OCI-LY7 (cell line): ENCODE data around the gene ANAPC10. TPM values are rescaled to one million over a fixed set of nuclear protein-coding genes. Genes with fewer than 3 reads are reported as not detected.

Experiments
- BruUV-seq: library from RNA; stranded (reverse); fragments of 400-500 nt; replicated peaks from 2 replicates; lab custom pipeline; 2021; lab: Mats Ljungman, UMichigan
- CTCF ChIA-PET: fragments of 300-600 bp; sonication (Branson Sonifier 250); formaldehyde crosslinking; loops from one replicate; lab custom pipeline; 2022; ENCODE audit warnings: antibody characterized with exemption; ENCODE audit not compliant: unreplicated experiment; lab: Charles Lee
- POLR2A ChIA-PET: fragments of 300-600 bp; sonication (Branson Sonifier 250); formaldehyde crosslinking; loops from one replicate; lab custom pipeline; 2022; ENCODE audit warnings: antibody characterized with exemption; lab: Charles Lee
- DNase-seq: peaks from one replicate; pipeline ENCODE4 v3.0.0-alpha.2; 2015; ENCODE audit warnings: low spot score
- H2AFZ ChIP-seq: fragments of 200-600 bp; sonication (generic), shearing (Covaris generic); 2 replicates; pipeline ENCODE4 v1.6.1; 2014; ENCODE audit warnings: mild to moderate bottlenecking, antibody characterized with exemption, low read length, moderate library complexity
- H3K27ac ChIP-seq: fragments of 200-600 bp; sonication (generic); 2 replicates; pipeline ENCODE4 v1.5.1; 2014; ENCODE audit warnings: mixed run types, low read depth, mild to moderate bottlenecking, moderate library complexity, low read length, inconsistent platforms; ENCODE audit not compliant: poor library complexity, severe bottlenecking
- H3K36me3 ChIP-seq: fragments of 200-600 bp; sonication (generic); 2 replicates; pipeline ENCODE4 v1.6.1; 2014; ENCODE audit warnings: mild to moderate bottlenecking, antibody characterized with exemption, low read length, moderate library complexity, mixed read lengths; ENCODE audit not compliant: insufficient read depth
- H3K4me1 ChIP-seq: fragments of 200-600 bp; sonication (generic); 2 replicates; pipeline ENCODE4 v1.5.1; 2014; ENCODE audit warnings: mild to moderate bottlenecking, low read length; ENCODE audit not compliant: insufficient read depth, poor library complexity, severe bottlenecking
- H3K4me2 ChIP-seq: fragments of 200-600 bp; sonication (generic); 2 replicates; pipeline ENCODE4 v1.6.1; 2014; ENCODE audit warnings: mild to moderate bottlenecking, low read length
- H3K4me3 ChIP-seq: fragments of 200-600 bp; sonication (generic); 2 replicates; pipeline ENCODE4 v1.5.1; 2014; ENCODE audit warnings: mild to moderate bottlenecking, low read depth, low read length; ENCODE audit not compliant: poor library complexity, severe bottlenecking
- H3K79me2 ChIP-seq: fragments of 200-600 bp; sonication (generic); 2 replicates; pipeline ENCODE4 v1.6.1; 2016; ENCODE audit warnings: low read depth, mild to moderate bottlenecking, low read length, moderate library complexity, mixed read lengths; ENCODE audit not compliant: insufficient read depth
- H3K9me2 ChIP-seq: fragments of 200-600 bp; sonication (generic); 2 replicates; pipeline ENCODE4 v1.6.1; 2016; ENCODE audit warnings: mild to moderate bottlenecking, low read length, mixed read lengths; ENCODE audit not compliant: insufficient read depth
- H3K9me3 ChIP-seq: fragments of 200-600 bp; sonication (generic); 2 replicates; pipeline ENCODE4 v1.6.1; 2014; ENCODE audit warnings: mild to moderate bottlenecking, mixed run types, low read length, mixed read lengths
- H4K20me1 ChIP-seq: fragments of 200-600 bp; sonication (generic); 2 replicates; pipeline ENCODE4 v1.6.1; 2014; ENCODE audit warnings: mild to moderate bottlenecking, antibody characterized with exemption, low read length, moderate library complexity, mixed read lengths; ENCODE audit not compliant: insufficient read depth
- EZH2phosphoT487 ChIP-seq: fragments of 200-600 bp; sonication (generic); IDR thresholded peaks from 2 replicates; pipeline ENCODE4 v1.6.1; 2018; ENCODE audit warnings: low read depth, borderline replicate concordance, mild to moderate bottlenecking, mixed run types, antibody characterized with exemption, low read length, moderate library complexity, mixed read lengths
- intact Hi-C: fragments of 100-400 bp; cut with micrococcal nuclease; formaldehyde crosslinking; loops from one replicate; pipeline ENCODE4 v1.10.0; 2022; ENCODE audit not compliant: unreplicated experiment
- total RNA-seq, 2 experiments: library from RNA; depleted of rRNA in 1 of 2; stranded (reverse); fragments of >200 nt in 1 of 2; shearing (Covaris generic) in 1 of 2; gene quantifications; 2 replicates each; pipeline ENCODE4 v1.2.3, GENCODE V29; 2014 to 2022
- TF ChIP-seq, protein P1 (sequence below): fragments of 200-600 bp; sonication (generic); conservative IDR thresholded peaks from 2 replicates; pipeline ENCODE4 v1.5.1; 2014; ENCODE audit warnings: mild to moderate bottlenecking, antibody characterized with exemption, low read length, moderate library complexity, mixed read lengths

ANAPC10 gene
- total RNA-seq, 2 experiments from 2014 or later, result 31.6 to 34.1 TPM

DNA sequence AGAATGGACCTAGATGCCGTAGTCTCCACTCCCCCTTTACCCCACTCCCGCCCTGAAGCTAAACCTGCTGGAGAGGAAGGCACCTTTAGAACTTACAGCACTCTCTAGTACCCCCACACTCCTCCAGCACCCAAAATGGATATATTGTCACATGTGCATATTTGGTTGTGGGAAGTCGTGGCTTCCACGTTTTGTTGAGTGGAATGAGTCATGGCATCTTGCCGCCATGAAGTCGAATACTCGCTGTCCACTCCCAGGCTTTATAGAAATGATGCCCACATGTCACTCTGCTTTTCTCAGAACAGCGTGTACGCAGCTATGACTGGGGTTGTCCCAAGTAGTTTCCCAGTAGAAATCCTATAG lies 660 bp upstream of the ANAPC10 start:
- Histone ChIP-seq H3K9me2 (no peaks in the 10 kb centered on the region), H4K20me1 (peaks cover 41% of the 10 kb centered on the region), H2AFZ (peak overlapping the region; percentile 78; the same call in 1 of the 2 replicates), H3K79me2 (peaks cover 96% of the 10 kb centered on the region), H3K27ac (peak overlapping the region; percentile 80), H3K36me3 (peaks cover 61% of the 10 kb centered on the region), H3K9me3 (peaks cover 4% of the 10 kb centered on the region; the same call in 1 of the 2 replicates), H3K4me3 (peak overlapping the region; percentile 79), H3K4me1 (peaks cover 57% of the 10 kb centered on the region), H3K4me2 (peak overlapping the region; percentile 79)
- DNase-seq, result no peak
- CTCF ChIA-PET, result interaction anchor here (0.6 to 0.9 kb wide), 2 partner anchors 24 to 391 kb away, joined by 3 to 5 read pairs; no protein-coding TSS in a partner anchor
- BruUV-seq, result no TSS peak
- intact Hi-C loops, result loop anchor here (2.0 to 5.0 kb wide), 3 partner anchors 80 to 520 kb away; partner anchors contain the start of genes MMAA and SMAD1
- POLR2A ChIA-PET, result interaction anchor here (0.6 to 2.4 kb wide), 7 partner anchors 13 to 1586 kb away, joined by 3 to 11 read pairs (median 4); no protein-coding TSS in a partner anchor
- TF ChIP-seq, protein P1, sequence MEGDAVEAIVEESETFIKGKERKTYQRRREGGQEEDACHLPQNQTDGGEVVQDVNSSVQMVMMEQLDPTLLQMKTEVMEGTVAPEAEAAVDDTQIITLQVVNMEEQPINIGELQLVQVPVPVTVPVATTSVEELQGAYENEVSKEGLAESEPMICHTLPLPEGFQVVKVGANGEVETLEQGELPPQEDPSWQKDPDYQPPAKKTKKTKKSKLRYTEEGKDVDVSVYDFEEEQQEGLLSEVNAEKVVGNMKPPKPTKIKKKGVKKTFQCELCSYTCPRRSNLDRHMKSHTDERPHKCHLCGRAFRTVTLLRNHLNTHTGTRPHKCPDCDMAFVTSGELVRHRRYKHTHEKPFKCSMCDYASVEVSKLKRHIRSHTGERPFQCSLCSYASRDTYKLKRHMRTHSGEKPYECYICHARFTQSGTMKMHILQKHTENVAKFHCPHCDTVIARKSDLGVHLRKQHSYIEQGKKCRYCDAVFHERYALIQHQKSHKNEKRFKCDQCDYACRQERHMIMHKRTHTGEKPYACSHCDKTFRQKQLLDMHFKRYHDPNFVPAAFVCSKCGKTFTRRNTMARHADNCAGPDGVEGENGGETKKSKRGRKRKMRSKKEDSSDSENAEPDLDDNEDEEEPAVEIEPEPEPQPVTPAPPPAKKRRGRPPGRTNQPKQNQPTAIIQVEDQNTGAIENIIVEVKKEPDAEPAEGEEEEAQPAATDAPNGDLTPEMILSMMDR, result 0 out of 2 replicates have a peak, but pooled peaks have one; percentile 11
- no peak for TF ChIP-seq EZH2phosphoT487

DNA sequence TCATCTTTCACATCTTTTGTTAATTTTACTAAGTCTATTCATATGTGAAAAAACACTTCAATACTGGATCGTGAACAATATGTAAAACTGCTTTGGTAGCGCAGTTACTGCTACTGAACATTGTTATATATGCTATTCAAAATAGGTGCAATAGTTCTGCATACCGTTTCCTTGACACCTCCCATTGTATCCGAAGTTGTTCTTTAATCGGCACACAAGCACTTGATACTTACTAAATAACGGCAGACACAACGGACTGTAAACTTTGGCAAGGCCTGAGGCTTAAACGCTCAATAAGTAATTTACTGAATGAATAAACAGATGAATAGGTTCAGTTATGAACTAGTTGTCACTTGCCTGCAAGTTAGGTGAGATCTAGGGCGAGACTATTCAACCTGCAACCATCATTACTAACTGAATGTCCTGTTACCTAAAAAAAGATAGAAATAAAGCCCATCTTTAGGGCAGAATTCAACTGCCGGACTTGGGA lies 620 bp downstream of the ANAPC10 start:
- Histone ChIP-seq H2AFZ (peak overlapping the region; percentile 78), H3K36me3 (peaks cover 61% of the 10 kb centered on the region), H3K4me1 (peaks cover 45% of the 10 kb centered on the region), H3K4me2 (peak overlapping the region; percentile 92), H4K20me1 (peaks cover 29% of the 10 kb centered on the region; the same call in 1 of the 2 replicates), H3K9me3 (peaks cover 9% of the 10 kb centered on the region; the same call in 1 of the 2 replicates), H3K4me3 (peak overlapping the region; percentile 79), H3K27ac (peak overlapping the region; percentile 80), H3K79me2 (peaks cover 96% of the 10 kb centered on the region), H3K9me2 (no peaks in the 10 kb centered on the region)
- intact Hi-C loops, result loop anchor here (5.0 kb wide), 1 partner anchor 385 kb away; the partner anchor contains the start of gene SMAD1
- BruUV-seq, result no TSS peak
- ChIA-PET POLR2A (interaction anchor here (0.8 to 2.1 kb wide), 6 partner anchors 13 to 85 kb away, joined by 3 to 8 read pairs (median 4); no protein-coding TSS in a partner anchor), CTCF (interaction anchor here (0.6 to 0.9 kb wide), 2 partner anchors 26 to 1650 kb away, joined by 3 to 4 read pairs; no protein-coding TSS in a partner anchor)
- DNase-seq, result peak; percentile 17
- no peak for TF ChIP-seq EZH2phosphoT487
- TF ChIP-seq, protein P1, result no peak
